Measurements from ENCODE around the gene KLLN.
"Not testable (repeated sequence)": the region's sequence is repeated elsewhere in the genome, so short reads cannot be mapped to it uniquely, and the experiment has no call there.

KLLN gene

GRCh38 chr10:87866412-87866974 lies 3.2 kb upstream of the KLLN start:
- DNase-seq (ENCODE audit: low spot score): no peak

- DNase-seq (ENCODE audit: low spot score): no peak
Observed at GRCh38 chr10:87865241-87865881, 2.0 kb upstream of the KLLN start.

- peak; percentile 41 for DNase-seq (ENCODE audit: low spot score)
Observed at GRCh38 chr10:87864496-87865059, 1.2 kb upstream of the KLLN start.

GRCh38 chr10:87863951-87864495 lies 690 bp upstream of the KLLN start:
- peak; percentile 31 for DNase-seq (ENCODE audit: low spot score)

GRCh38 chr10:87862679-87863052 lies 667 bp downstream of the KLLN start:
- DNase-seq (ENCODE audit: low spot score): peak; percentile 75

GRCh38 chr10:87861953-87862678 lies 1.2 kb downstream of the KLLN start:
- DNase-seq (ENCODE audit: low spot score): peak; percentile 98

- DNase-seq (ENCODE audit: low spot score): peak; percentile 75
Observed at GRCh38 chr10:87861566-87861952, 1.8 kb downstream of the KLLN start.

GRCh38 chr10:87860816-87861403 lies 2.4 kb downstream of the KLLN start:
- no peak for DNase-seq (ENCODE audit: low spot score)

GRCh38 chr10:87860156-87860795 lies 3.1 kb downstream of the KLLN start:
- peak; percentile 71 for DNase-seq (ENCODE audit: low spot score)

GRCh38 chr10:87855665-87856064 lies 7.7 kb downstream of the KLLN start:
- not testable (repeated sequence) for DNase-seq (ENCODE audit: low spot score)

- not testable (repeated sequence) for DNase-seq (ENCODE audit: low spot score)
Observed at GRCh38 chr10:87855247-87855646, 8.1 kb downstream of the KLLN start.

- no peak for DNase-seq (ENCODE audit: low spot score)
Observed at GRCh38 chr10:87852089-87852488, 11.2 kb downstream of the KLLN start.

- DNase-seq (ENCODE audit: low spot score): peak; percentile 74
Observed at GRCh38 chr10:87850742-87851205, 12.6 kb downstream of the KLLN start.

- no peak for DNase-seq (ENCODE audit: low spot score)
Observed at GRCh38 chr10:87849001-87849400, 14.3 kb downstream of the KLLN start.

GRCh38 chr10:87847550-87847949 lies 15.8 kb downstream of the KLLN start:
- no peak for DNase-seq (ENCODE audit: low spot score)

GRCh38 chr10:87846711-87847110 lies 16.6 kb downstream of the KLLN start:
- not testable (repeated sequence) for DNase-seq (ENCODE audit: low spot score)

GRCh38 chr10:87846023-87846422 lies 17.3 kb downstream of the KLLN start:
- no peak for DNase-seq (ENCODE audit: low spot score)

GRCh38 chr10:87845624-87845998 lies 17.7 kb downstream of the KLLN start:
- DNase-seq (ENCODE audit: low spot score): no peak

- DNase-seq (ENCODE audit: low spot score): no peak
Observed at GRCh38 chr10:87844837-87845623, 18.3 kb downstream of the KLLN start.

- no peak for DNase-seq (ENCODE audit: low spot score)
Observed at GRCh38 chr10:87843714-87844113, 19.6 kb downstream of the KLLN start.

All from SW480 (cell line).